Erythroblast (primary cell): ENCODE measurements around the gene ARHGAP24.

ENCODE experiments used
- GATA1 ChIP-seq: IDR thresholded peaks from 2 replicates; pipeline ENCODE4 v1.6.1; 2011; ENCODE audit warnings: low read depth, mild to moderate bottlenecking, control low read depth, low read length, moderate library complexity
- POLR2A ChIP-seq: IDR thresholded peaks from 2 replicates; pipeline ENCODE4 v1.6.1; 2011; ENCODE audit warnings: mild to moderate bottlenecking, low read length

- no peak for TF ChIP-seq POLR2A
- TF ChIP-seq GATA1, result no peak
Observed at GRCh38 chr4:85446141-85446861, 28.6 kb upstream of the ARHGAP24 start.
